ENCODE measurements around the gene ANKRD7.
A peak's percentile ranks its signal among the peaks of the same experiment; 100 is the strongest.

Gene ANKRD7

GRCh38 chr7:118286131-118286530 lies 61.6 kb downstream of the ANKRD7 start:
- H3K4me1 ChIP-seq (ENCODE audit: control insufficient read depth, insufficient read depth, low read depth, low read length) = no peaks in the 10 kb centered on the region
- no peak overlapping the region for H4K91ac ChIP-seq (ENCODE audit: low read length)
- H4K8ac ChIP-seq (ENCODE audit: low read length) = no peak overlapping the region
- H2AFZ ChIP-seq (ENCODE audit: low read depth, low read length) = no peak overlapping the region
- H3K18ac ChIP-seq (ENCODE audit: low read depth in 1 of 2, low read length in 2 of 2) = no peak overlapping the region
- H2BK120ac ChIP-seq (ENCODE audit: low read depth, low read length) = no peak overlapping the region
- H3K9me3 ChIP-seq (ENCODE audit: control insufficient read depth, low read length) = no peaks in the 10 kb centered on the region
- no peak overlapping the region for H2AK5ac ChIP-seq (ENCODE audit: low read length, severe bottlenecking)
- no peaks in the 10 kb centered on the region for H3K79me1 ChIP-seq (replicated peaks; ENCODE audit: low read length, poor library complexity, severe bottlenecking)
- H3K9ac ChIP-seq (ENCODE audit: low read length) = no peak overlapping the region
- H2BK15ac ChIP-seq (ENCODE audit: low read depth, poor library complexity, severe bottlenecking) = no peak overlapping the region
- no peak overlapping the region for H3K4me3 ChIP-seq (ENCODE audit: insufficient read depth in 1 of 2, low read depth in 1 of 2, low read length in 2 of 2)
- no peak overlapping the region for H3K14ac ChIP-seq (ENCODE audit: low read length in 2 of 2)
- no peak overlapping the region for H3K4me2 ChIP-seq (ENCODE audit: low read length, poor library complexity, severe bottlenecking)
- no peaks in the 10 kb centered on the region for H3K36me3 ChIP-seq (ENCODE audit: control insufficient read depth in 1 of 2, insufficient read depth in 2 of 2, low read depth in 1 of 2, low read length in 2 of 2)
- no peak overlapping the region for H2BK5ac ChIP-seq (ENCODE audit: low read depth, low read length, poor library complexity, severe bottlenecking)
- H3K4ac ChIP-seq (ENCODE audit: low read depth in 1 of 2, low read length in 2 of 2) = no peak overlapping the region
- no peak for DNase-seq
- no peak overlapping the region for H3K23ac ChIP-seq (ENCODE audit: low read length in 2 of 2)
- H3K27ac ChIP-seq (ENCODE audit: low read length, poor library complexity, severe bottlenecking) = no peak overlapping the region
- WGBS = 73% methylated on average over 2 of the region's 2 CpGs
- no peaks in the 10 kb centered on the region for H3K27me3 ChIP-seq (ENCODE audit: control insufficient read depth in 1 of 2, insufficient read depth in 1 of 2, low read length in 2 of 2)
- H2BK12ac ChIP-seq (ENCODE audit: low read length in 2 of 2) = no peak overlapping the region

DNA sequence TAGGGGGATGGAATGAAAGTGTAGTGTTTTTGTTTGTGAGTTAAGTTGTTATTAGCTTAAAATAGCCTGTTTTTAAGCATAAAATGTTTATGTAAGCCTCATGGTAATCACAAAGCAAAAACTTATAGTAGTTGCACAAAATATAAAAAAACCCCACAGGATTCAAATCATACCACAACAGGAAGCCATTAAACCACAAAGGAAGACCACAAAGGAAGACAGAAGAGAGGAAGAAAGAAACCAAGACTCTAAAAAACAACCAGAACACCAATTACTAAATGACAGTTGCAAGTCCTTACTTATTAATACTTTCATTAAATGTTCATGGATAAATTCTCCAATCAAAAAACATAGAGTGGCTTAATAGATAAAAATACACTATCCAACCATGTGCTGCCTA lies 63.6 kb downstream of the ANKRD7 start:
- Histone ChIP-seq H3K79me1 (replicated peaks; ENCODE audit: low read length, poor library complexity, severe bottlenecking) (no peaks in the 10 kb centered on the region), H2AFZ (ENCODE audit: low read depth, low read length) (no peak overlapping the region), H3K9ac (ENCODE audit: low read length) (no peak overlapping the region), H4K91ac (ENCODE audit: low read length) (no peak overlapping the region), H3K4me2 (ENCODE audit: low read length, poor library complexity, severe bottlenecking) (no peak overlapping the region), H3K4me1 (ENCODE audit: control insufficient read depth, insufficient read depth, low read depth, low read length) (no peaks in the 10 kb centered on the region), H3K27me3 (ENCODE audit: control insufficient read depth in 1 of 2, insufficient read depth in 1 of 2, low read length in 2 of 2) (no peaks in the 10 kb centered on the region), H2BK120ac (ENCODE audit: low read depth, low read length) (no peak overlapping the region), H3K4ac (ENCODE audit: low read depth in 1 of 2, low read length in 2 of 2) (no peak overlapping the region), H3K27ac (ENCODE audit: low read length, poor library complexity, severe bottlenecking) (no peak overlapping the region), H3K9me3 (ENCODE audit: control insufficient read depth, low read length) (no peaks in the 10 kb centered on the region), H3K18ac (ENCODE audit: low read depth in 1 of 2, low read length in 2 of 2) (no peak overlapping the region), H3K36me3 (ENCODE audit: control insufficient read depth in 1 of 2, insufficient read depth in 2 of 2, low read depth in 1 of 2, low read length in 2 of 2) (no peaks in the 10 kb centered on the region), H3K4me3 (ENCODE audit: insufficient read depth in 1 of 2, low read depth in 1 of 2, low read length in 2 of 2) (no peak overlapping the region), H2AK5ac (ENCODE audit: low read length, severe bottlenecking) (no peak overlapping the region), H3K23ac (ENCODE audit: low read length in 2 of 2) (no peak overlapping the region), H3K14ac (ENCODE audit: low read length in 2 of 2) (no peak overlapping the region), H2BK15ac (ENCODE audit: low read depth, poor library complexity, severe bottlenecking) (no peak overlapping the region), H2BK12ac (ENCODE audit: low read length in 2 of 2) (no peak overlapping the region), H2BK5ac (ENCODE audit: low read depth, low read length, poor library complexity, severe bottlenecking) (no peak overlapping the region), H4K8ac (ENCODE audit: low read length) (no peak overlapping the region)
- DNase-seq = peak; percentile 22

DNA sequence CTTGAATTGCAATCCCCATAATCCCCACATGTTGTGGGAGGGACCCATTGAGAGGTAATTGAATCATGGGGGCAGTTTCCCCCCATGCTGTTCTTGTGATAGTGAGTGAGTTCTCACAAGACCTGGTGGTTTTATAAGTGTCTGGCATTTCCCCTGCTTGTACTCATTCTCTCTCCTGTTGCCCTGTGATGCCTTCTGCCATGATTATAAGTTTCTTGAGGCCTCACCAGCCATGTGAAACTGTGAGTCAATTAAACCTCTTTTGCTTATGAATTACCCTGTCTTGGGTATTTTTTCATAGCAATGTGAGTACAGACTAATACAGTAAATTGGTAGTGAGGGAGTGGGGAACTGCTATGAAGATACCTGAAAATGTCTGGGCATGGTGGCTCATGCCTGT lies 65.0 kb downstream of the ANKRD7 start:
- H3K23ac ChIP-seq (ENCODE audit: low read length in 2 of 2) = no peak overlapping the region
- no peak overlapping the region for H3K18ac ChIP-seq (ENCODE audit: low read depth in 1 of 2, low read length in 2 of 2)
- no peak overlapping the region for H2BK12ac ChIP-seq (ENCODE audit: low read length in 2 of 2)
- H2AFZ ChIP-seq (ENCODE audit: low read depth, low read length) = no peak overlapping the region
- no peak overlapping the region for H3K9ac ChIP-seq (ENCODE audit: low read length)
- H4K8ac ChIP-seq (ENCODE audit: low read length) = no peak overlapping the region
- no peaks in the 10 kb centered on the region for H3K79me1 ChIP-seq (replicated peaks; ENCODE audit: low read length, poor library complexity, severe bottlenecking)
- H2AK5ac ChIP-seq (ENCODE audit: low read length, severe bottlenecking) = no peak overlapping the region
- no peak overlapping the region for H3K4me2 ChIP-seq (ENCODE audit: low read length, poor library complexity, severe bottlenecking)
- no peak overlapping the region for H3K4me3 ChIP-seq (ENCODE audit: insufficient read depth in 1 of 2, low read depth in 1 of 2, low read length in 2 of 2)
- H4K91ac ChIP-seq (ENCODE audit: low read length) = no peak overlapping the region
- H3K9me3 ChIP-seq (ENCODE audit: control insufficient read depth, low read length) = no peaks in the 10 kb centered on the region
- no peaks in the 10 kb centered on the region for H3K4me1 ChIP-seq (ENCODE audit: control insufficient read depth, insufficient read depth, low read depth, low read length)
- H3K4ac ChIP-seq (ENCODE audit: low read depth in 1 of 2, low read length in 2 of 2) = no peak overlapping the region
- H3K36me3 ChIP-seq (ENCODE audit: control insufficient read depth in 1 of 2, insufficient read depth in 2 of 2, low read depth in 1 of 2, low read length in 2 of 2) = no peaks in the 10 kb centered on the region
- DNase-seq = no peak
- no peak overlapping the region for H2BK5ac ChIP-seq (ENCODE audit: low read depth, low read length, poor library complexity, severe bottlenecking)
- H3K27ac ChIP-seq (ENCODE audit: low read length, poor library complexity, severe bottlenecking) = no peak overlapping the region
- no peaks in the 10 kb centered on the region for H3K27me3 ChIP-seq (ENCODE audit: control insufficient read depth in 1 of 2, insufficient read depth in 1 of 2, low read length in 2 of 2)
- no peak overlapping the region for H2BK120ac ChIP-seq (ENCODE audit: low read depth, low read length)
- no peak overlapping the region for H3K14ac ChIP-seq (ENCODE audit: low read length in 2 of 2)
- H2BK15ac ChIP-seq (ENCODE audit: low read depth, poor library complexity, severe bottlenecking) = no peak overlapping the region
